ENCODE measurements around the gene ANXA5.

The ANXA5 gene

DNA sequence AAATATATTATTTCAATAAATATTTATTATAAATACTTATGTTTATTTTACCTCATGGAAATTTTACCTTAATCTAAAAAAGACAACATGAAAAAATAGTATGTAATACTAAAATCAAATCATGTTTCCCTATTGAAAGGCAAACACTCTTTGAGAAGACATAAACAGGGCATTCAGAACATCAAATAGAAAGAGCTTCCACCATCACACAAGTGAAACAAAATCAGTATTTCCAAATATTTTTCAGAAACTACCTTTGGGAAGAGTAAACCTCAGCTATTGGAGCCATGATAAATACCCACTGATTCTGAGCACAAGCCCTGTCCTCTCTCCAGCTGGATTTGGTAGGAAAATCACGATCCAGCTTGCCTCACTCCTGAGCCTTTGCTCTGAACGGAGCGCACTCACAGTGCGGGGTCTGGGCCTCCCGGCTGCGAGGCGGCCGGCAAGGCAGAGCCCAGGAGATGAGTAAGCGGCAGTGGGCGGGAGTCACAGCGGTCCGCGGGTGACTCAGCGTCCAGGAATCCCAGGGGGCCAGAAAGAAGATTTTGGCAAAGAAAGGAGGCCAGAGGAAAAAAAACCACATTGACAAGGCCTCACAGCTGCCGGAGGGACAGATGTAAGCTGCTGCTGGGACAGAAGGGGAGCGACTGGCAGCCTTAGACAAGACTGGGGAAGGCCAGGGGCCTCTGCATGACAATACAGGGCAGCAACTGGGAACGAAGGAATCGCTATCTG lies 14.7 kb upstream of the ANXA5 start:
- DNase-seq, result no peak

DNA sequence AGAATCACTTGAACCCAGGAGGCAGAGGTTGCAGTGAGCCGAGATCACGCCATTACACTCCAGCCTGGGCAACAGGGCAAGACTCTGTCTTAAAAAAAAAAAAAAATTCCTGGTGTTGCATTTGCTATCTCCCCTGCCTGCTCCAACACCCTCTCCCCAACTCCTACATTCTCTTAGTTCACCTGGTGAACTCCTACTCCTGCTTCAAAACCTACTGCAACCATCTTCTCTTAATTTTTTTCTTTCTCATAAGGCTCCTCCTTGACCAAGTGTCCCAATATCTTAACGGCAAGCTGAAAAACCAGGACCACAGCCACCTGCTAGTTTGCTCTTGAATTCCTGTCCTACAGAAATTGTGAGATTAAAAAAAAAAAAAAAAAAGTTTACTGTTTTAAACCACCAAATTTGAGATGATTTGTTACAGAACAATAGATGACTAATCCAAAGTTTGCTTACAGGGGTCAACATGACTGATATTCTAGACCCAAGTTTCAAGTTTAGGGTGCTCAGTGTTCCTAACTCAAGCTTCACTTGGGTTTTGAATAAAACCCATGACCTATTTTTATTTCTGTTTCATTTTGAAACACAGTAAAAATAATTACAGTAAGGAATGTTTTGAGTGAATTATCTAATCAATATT lies 13.1 kb upstream of the ANXA5 start:
- DNase-seq, result no peak

DNA sequence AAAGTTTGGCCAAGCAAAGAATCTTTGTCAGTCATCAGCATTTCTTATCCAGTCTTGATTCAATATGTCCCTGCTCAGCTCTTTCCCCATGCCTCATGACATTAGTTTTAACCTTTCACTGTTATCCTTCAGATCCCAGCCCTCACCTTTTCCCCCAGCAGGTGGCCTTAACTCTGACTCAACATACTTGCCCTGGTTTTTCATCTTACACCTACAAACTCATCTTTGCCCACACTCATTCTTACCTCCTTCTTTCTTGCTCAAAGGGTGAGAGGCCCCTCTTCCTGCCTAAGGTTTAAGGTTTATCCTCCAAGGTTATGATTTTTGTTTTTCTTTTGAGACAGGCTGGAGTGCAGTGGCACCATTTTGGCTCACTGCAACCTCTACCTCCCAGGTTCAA lies 10.6 kb upstream of the ANXA5 start:
- DNase-seq, result no peak

GRCh38 chr4:121706595-121707021 lies 9.8 kb upstream of the ANXA5 start:
- DNase-seq, result no peak

- no peak for DNase-seq
These were observed 8.7 kb upstream of the ANXA5 start for GRCh38 chr4:121705521-121705920.

- no peak for DNase-seq
These were observed 5.4 kb upstream of the ANXA5 start for GRCh38 chr4:121702136-121702535.

GRCh38 chr4:121701263-121701662 lies 4.5 kb upstream of the ANXA5 start:
- no peak for DNase-seq

- no peak for DNase-seq
These were observed 1.5 kb upstream of the ANXA5 start for GRCh38 chr4:121698236-121698671.

DNA sequence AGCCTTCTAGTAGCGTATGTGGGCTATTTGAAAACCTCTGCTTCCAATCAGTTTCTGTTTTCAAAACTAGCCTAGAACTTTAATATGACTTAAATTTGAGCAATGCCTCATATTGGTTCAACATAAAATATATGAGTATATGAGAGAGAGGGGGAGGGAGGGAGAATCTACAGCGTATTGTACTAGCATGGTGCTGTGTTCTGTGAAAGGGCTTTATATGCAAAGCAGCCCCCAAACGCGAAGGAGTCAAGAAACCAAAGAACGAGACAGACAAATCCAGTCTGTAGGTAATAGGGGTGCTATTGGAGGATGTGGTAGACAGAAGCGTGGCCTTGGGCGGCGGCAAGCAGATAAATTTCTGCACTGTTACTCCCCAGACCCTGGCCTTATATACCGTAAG lies 784 bp upstream of the ANXA5 start:
- no peak for DNase-seq

- no peak for DNase-seq
These were observed 605 bp downstream of the ANXA5 start for GRCh38 chr4:121696170-121696580.

- no peak for DNase-seq
These were observed 2.9 kb downstream of the ANXA5 start for GRCh38 chr4:121693886-121694285.

DNA sequence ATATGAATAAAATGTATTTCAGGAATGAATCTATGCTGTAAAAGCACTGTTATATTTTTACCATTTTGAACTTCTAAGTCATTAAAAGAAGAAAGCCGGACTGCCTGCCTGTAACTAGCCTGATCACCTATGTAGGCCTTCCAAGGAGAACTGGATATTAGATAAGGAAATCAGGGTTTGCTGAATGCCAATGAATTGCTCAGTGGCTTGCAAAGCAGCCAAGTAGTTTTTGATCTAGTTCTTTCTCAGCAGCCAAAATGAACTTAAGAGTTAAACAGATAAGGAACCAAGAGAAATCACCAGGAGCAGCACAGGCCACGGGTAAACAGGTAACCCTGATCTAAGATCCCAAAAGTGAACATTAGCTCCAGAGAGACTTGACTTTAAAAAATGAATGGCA lies 3.3 kb downstream of the ANXA5 start:
- DNase-seq, result no peak

DNA sequence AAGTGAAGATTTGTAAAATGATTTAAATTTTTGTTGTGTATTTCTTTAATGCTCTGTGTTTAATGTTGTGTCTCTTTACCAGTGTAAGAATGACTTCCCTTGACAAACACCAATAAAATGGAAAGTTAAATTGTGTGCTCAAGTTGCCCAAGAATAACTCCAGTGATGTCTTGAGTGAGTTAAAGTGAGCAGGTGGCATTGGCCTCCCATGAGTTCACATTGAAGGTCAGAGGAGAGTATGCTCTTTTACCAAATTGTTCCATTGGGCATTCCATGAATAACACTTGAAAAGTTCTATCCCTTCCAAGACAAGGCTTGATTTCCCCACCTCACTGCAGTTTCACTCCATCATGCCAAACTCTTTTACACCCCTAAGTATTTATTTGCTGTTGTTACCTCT lies 4.5 kb downstream of the ANXA5 start:
- DNase-seq, result no peak

- DNase-seq, result no peak
These were observed 6.8 kb downstream of the ANXA5 start for GRCh38 chr4:121690001-121690400.

DNA sequence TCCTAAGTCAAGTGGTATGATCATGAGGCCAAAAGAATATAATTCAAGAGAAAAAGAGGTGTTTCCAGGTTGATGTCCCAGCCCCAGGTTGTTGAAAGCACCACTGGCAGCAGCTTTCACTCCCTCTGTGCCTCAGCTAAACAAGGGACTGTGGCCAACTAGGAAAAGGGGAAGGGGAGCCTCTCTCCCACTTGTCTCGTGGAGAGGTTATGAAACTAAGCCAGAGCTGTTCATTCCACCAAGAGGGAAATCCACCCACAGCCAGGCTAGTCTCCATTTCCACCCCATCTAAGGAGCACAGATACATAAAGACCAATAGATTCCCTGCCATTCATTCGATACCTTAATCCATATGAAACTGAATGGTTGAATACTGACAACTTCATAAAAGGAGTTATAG lies 8.1 kb downstream of the ANXA5 start:
- DNase-seq, result no peak

DNA sequence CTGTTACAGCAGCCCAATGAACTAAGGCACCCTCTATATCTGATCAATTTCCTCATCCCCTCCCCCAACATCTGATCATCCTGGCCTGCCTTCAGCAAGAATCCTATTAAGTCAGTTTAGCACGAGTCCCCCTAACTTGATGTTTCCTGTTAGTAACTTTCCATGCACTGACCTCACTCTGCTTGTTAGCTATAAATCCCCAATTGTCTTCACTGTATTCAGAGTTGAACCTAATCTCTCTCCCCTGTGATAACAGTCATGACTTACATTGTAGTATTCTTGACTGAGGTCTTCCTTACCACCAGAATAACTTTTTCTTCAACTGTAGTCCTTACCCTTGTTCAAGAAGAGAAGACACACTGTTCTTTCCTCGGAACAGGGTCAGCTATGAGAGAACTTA lies 8.5 kb downstream of the ANXA5 start:
- no peak for DNase-seq

GRCh38 chr4:121686255-121686654 lies 10.5 kb downstream of the ANXA5 start:
- no peak for DNase-seq

DNA sequence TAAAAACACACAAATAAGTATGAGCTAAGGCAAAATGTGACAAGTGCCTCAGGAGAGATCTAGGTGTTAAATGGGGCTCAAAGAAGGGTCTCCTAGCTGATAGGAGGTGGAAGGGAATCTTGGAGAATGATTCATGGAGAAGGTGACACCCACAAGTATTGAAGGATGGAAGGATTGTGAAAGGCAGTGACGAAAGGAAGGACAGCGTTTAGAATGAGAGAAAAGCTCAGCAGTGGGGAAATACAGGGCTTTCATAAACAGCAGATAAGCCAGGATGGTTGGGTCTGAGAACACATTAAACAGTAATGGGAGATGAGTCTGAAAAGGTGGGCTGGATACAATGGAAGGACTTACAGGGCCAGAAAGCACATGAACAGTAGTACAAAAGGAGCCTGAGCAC lies 11.5 kb downstream of the ANXA5 start:
- DNase-seq, result no peak

GRCh38 chr4:121684561-121684960 lies 12.2 kb downstream of the ANXA5 start:
- no peak for DNase-seq

- no peak for DNase-seq
These were observed 12.8 kb downstream of the ANXA5 start for GRCh38 chr4:121684016-121684415.

GRCh38 chr4:121680571-121680970 lies 16.2 kb downstream of the ANXA5 start:
- DNase-seq, result no peak

- DNase-seq, result no peak
These were observed 16.8 kb downstream of the ANXA5 start for GRCh38 chr4:121679951-121680350.

- DNase-seq, result no peak
These were observed 17.5 kb downstream of the ANXA5 start for GRCh38 chr4:121679267-121679666.

GRCh38 chr4:121677524-121677923 lies 19.3 kb downstream of the ANXA5 start:
- no peak for DNase-seq
